Peyer's patch (tissue), 4 donors: ENCODE results near the gene RALB.

Source experiments
- POLR2A ChIP-seq, 2 donors: fragments of 450-650 bp; IDR thresholded peaks; one replicate each; pipeline ENCODE4 v1.5.1; 2017; ENCODE audit warnings: antibody characterized with exemption in 2 of 2, mild to moderate bottlenecking in 2 of 2, moderate library complexity in 2 of 2
- TF ChIP-seq, protein P1 (sequence below), 6 experiments: fragments of 450-650 bp in 4 of 6; fragments of 200-600 bp in 2 of 6; sonication (generic) in 1 of 6; IDR thresholded peaks; one replicate each; pipeline ENCODE4 v1.5.1; 2017 to 2019; ENCODE audit warnings: antibody characterized with exemption in 6 of 6, mild to moderate bottlenecking in 3 of 6, moderate library complexity in 1 of 6

DNA sequence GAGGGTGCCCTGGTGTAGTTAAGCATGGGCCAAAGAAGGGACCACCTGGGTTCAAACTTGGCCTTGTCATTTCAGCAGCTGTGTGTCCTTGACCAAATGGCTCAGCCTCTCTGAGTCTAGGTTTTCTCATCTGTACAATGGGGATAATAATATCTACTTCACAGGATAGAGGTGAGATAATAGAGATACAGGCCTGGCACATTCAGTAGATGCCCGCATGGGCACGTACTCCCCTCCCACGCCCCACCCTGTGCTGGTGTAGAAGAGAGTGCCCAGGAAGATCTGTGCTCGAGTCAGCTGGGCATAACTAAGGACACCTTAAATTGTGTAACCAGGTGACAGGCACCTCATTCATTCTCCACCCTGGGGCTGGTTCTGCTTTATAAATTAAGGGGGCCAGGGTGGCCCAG is 21.1 kb upstream of the RALB start:
- TF ChIP-seq, protein P1, sequence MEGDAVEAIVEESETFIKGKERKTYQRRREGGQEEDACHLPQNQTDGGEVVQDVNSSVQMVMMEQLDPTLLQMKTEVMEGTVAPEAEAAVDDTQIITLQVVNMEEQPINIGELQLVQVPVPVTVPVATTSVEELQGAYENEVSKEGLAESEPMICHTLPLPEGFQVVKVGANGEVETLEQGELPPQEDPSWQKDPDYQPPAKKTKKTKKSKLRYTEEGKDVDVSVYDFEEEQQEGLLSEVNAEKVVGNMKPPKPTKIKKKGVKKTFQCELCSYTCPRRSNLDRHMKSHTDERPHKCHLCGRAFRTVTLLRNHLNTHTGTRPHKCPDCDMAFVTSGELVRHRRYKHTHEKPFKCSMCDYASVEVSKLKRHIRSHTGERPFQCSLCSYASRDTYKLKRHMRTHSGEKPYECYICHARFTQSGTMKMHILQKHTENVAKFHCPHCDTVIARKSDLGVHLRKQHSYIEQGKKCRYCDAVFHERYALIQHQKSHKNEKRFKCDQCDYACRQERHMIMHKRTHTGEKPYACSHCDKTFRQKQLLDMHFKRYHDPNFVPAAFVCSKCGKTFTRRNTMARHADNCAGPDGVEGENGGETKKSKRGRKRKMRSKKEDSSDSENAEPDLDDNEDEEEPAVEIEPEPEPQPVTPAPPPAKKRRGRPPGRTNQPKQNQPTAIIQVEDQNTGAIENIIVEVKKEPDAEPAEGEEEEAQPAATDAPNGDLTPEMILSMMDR (IDR thresholded peaks at IDR 0.05): no peak
- no peak for TF ChIP-seq POLR2A (IDR thresholded peaks at IDR 0.05)
